Endometrial microvascular endothelial cells (primary cell): Measurements from ENCODE around the gene SHF. TPM values are rescaled to one million over a fixed set of nuclear protein-coding genes. Genes with fewer than 3 reads are reported as not detected.

Experiments used
- in situ Hi-C: cut with HindIII; loops from 2 replicates; pipeline ENCODE4 v1.10.0; 2017; ENCODE audit warnings: low sequenced_read_pairs, low pct_unique_long_range_greater_than_20kb; ENCODE audit errors: inconsistent ontology term
- total RNA-seq: library from RNA; depleted of rRNA; stranded (reverse); fragments of >200 nt; gene quantifications from one replicate; pipeline ENCODE4 v1.2.3, GENCODE V29; 2015; ENCODE audit errors: inconsistent ontology term

Gene SHF
- total RNA-seq, 1 donor from 2014 or later: not detected

DNA sequence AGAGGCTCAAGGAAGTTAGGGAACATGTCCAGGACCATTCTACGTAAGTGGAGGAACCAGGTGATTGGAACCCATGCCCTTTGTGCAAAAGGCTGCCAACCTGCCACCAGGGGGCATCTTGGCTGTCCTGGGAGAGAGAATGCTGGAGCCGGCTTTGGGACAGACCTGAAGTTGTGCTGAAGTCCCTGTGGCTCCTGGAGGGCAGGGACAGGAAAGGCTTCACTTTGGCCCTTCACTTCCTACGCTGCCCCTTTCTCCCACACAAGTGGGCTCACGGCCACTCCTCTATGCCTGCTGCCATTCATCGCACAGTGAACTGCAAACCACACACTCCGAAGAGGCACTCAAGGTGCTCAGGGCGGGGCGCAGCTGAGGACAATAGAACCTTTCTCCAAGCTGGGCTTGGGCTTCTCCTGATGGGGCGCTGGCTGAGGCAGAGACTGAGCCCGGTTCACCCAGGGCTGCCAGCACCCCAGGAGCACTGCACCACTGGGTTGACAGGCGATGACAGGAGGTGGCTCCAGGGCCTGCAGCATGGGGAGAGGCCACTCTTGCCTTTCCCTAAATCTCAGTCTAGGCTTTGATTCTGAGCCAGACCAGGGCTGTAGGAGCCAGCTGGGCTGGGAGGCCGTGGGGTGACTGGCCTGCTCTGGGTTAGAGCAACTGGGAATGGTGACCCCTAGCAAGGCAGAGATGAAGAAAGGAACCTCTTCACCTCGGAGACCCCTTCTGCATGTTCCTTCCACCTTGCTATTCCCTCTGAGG lies 8.4 kb downstream of the SHF start:
- in situ Hi-C loops: no loop called here

DNA sequence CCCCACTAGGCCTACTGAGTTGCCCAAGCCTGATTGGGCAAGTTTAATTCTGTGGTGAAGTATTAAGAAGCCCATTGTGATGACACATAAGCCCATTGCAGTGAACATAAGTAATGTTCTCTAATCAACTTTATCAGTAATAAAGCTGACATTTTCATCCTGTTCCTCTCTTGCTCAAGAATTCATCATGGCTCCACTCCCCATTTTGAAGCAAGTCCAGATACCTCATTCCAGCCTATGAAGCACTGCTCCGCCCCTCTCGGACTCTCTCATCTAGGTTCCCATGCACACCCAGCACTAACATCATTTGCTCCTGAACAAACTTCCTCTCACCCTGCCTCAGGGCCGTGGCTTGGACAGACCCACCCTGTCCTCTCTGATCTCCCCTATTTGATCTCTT lies 10.5 kb downstream of the SHF start:
- in situ Hi-C loops: no loop called here

DNA sequence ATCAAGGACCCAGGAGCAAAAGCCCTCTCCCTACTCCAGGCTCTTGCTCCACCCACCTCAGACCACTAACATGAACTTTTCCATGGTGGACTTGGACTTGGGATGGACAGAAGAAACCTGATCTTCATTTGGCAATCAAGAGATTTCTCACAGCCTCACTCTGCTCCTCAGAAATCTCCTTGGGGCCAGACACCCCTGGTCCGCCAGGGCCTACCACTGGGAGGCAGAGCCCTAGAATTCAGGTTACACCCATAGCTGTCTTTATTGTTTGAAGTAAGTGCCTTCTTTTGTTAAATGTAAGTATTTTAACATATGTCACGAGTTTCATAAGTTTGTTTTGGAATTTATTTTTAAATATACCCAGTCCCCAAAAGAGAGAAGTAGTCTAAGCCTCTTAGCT lies 13.2 kb downstream of the SHF start:
- in situ Hi-C loops: loop anchor here (25.0 kb wide), 1 partner anchor 238 kb away; a partner anchor contains a TSS

DNA sequence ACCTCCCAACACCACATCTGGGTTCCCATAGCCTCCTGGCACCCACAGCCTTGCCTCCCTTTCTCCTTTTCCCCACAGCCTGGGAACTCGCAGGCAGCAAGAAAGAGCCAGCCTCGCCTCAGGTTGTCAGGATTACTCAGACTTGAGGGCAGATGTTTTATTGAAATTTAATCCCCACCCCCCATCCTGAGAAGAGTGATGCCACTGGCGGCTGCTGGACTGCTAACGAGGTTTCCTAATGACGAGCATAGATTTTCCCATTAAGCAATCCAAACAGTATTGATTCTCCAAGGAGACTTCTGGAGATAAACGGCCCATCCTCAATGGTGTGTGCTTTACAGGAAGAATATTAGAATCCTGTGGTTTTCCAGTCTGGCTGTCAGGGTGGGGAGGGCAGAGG lies 13.7 kb downstream of the SHF start:
- in situ Hi-C loops: loop anchor here (25.0 kb wide), 1 partner anchor 238 kb away; a partner anchor contains a TSS

DNA sequence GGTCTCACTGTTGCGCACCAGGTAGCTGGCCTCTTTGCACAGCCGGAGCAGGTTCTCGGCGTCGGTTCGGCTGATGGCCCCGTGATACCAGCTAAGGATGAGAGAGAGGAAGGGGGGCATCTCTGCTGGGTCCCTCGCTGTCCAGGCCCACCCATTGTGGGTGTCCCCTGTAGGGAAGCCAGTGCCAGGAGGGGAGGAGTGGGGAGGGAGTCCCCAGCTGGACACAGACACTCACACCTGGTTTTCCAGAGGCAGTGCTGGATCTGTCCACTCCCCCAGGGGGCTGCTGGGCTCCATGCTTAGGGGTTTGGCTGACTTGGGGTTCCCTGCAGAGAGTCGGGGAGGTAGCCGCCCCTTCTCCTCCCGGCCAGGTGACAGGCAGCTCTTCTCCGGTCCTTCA lies 15.9 kb downstream of the SHF start:
- in situ Hi-C loops: loop anchor here (25.0 kb wide), 1 partner anchor 240 kb away; a partner anchor contains a TSS

DNA sequence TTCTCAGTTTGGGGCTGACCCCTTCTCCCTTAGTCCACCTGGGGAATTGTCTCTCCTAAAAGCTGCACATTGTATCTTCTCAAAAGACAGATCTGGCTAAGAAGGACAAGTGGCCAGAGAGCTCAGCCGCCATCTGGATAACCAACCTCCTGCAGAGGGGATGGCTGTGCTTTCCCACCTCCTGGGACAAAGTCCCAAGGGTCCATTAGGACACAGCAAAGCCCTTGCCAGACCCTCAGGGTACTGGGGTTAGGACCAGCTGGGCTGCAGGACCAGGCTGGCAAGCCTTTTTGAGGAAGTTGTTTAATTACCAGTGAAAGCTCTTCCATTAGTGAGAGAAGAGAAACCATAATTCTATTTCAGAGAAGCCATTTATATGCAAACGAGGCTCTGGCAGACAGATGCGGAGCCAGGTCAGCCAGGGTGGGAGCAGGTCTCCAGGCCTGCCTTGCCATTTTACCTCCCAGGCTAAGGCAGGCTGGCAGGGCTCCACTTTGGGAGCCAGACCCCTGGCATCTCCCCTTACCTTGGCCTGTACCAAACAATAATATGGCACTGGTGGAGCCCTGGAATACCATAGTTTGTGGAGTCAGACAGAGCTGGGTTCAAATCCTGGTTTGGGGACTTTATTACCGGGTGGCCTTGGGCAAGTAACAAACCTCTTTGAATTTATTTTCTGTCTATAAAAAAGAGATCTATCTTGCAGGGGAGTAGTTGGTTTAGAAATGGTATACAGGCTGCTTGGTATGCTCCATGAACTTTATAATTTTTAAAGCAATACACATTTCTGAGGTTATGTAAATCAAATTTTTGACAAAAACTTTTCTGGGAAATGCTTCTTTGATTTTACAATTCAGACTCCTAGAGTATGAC lies 17.9 kb downstream of the SHF start:
- in situ Hi-C loops: loop anchor here (25.0 kb wide), 1 partner anchor 242 kb away; a partner anchor contains a TSS

DNA sequence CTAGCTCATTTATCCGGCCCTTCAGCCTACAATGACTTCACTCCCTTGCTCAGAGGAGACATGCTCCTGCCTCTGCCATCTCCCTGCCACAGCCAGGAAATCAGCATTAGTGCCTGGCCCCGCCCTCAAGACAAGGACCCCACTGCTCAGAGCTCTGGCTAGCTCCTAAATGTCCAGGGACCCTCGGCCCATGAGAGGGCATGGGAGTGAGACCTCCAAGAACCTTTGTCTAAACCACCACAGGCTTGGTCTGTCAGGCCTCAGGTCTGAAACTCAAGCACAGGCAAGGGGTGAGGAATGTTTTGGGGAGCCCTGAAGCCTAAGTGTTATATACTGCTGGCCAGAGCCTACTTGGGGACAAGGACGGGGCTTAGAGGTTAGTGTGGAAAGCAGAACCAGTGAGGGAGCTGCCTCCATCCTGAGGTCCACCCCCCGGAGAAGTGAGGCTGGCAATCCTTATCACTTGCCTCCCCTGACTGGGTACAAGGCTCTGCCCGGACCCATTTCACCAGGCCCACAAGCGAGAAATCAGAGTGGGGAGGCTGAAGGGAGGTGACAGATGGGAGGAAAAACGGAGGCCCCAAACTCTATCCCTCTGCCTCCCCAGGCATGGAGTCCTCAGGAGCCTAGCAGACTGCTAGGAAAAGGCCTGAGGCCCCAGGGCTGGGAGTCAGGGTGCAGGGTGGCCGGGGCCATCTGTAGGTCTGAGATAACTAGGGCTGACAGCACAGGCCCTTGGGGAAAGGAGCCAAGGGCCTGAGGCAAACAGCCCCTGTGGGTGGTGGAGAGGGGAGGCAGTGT lies 18.8 kb downstream of the SHF start:
- in situ Hi-C loops: loop anchor here (25.0 kb wide), 1 partner anchor 243 kb away; a partner anchor contains a TSS

DNA sequence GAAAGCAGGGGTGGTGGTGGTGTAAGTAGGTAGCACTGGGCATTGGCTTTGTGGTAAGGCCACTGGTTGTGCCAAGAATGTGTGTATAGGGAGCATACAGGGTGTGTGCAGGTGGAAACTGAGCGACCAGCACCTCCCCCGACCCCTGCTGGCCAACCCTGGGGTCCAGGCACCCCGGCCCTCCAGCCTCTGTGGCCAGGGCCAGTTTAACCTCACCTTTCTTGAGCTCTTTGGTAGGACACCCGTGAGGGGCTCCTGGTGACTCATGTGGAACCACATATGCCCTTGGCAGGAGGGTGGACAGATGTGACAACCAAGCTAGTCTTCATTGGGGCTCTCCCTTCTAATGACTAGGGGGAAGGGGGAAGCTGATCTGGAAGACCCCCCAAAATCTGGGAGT lies 19.5 kb downstream of the SHF start:
- in situ Hi-C loops: loop anchor here (25.0 kb wide), 1 partner anchor 244 kb away; a partner anchor contains a TSS

DNA sequence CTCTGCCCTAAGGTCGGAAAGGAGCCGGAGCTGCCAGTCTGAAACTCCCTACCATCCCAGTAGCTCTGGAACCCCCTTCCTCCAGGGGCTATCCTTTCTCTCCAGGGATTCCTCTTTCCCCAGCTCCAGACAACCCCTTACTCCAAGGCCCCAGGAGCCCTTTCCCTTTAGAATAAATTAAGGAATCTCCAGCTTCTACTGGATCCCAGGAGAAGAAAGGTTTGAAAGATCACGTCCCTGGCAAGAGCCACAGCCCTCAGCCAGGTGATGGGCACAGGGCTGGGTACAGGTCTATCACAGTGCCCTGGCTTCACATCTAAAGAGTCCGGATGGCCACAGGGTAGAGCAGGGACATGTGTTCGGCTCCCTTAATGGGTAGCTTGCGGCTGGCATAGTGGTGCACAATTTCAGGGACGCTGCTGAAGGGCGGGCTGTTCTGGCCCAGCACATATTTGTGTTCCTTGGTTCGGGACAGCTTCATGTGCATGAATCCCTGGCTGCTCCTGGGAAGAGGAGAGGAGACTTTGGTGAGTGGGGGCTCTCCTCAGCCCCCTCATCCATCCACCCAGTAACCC lies 20.0 kb downstream of the SHF start:
- in situ Hi-C loops: loop anchor here (25.0 kb wide), 1 partner anchor 245 kb away; a partner anchor contains a TSS

DNA sequence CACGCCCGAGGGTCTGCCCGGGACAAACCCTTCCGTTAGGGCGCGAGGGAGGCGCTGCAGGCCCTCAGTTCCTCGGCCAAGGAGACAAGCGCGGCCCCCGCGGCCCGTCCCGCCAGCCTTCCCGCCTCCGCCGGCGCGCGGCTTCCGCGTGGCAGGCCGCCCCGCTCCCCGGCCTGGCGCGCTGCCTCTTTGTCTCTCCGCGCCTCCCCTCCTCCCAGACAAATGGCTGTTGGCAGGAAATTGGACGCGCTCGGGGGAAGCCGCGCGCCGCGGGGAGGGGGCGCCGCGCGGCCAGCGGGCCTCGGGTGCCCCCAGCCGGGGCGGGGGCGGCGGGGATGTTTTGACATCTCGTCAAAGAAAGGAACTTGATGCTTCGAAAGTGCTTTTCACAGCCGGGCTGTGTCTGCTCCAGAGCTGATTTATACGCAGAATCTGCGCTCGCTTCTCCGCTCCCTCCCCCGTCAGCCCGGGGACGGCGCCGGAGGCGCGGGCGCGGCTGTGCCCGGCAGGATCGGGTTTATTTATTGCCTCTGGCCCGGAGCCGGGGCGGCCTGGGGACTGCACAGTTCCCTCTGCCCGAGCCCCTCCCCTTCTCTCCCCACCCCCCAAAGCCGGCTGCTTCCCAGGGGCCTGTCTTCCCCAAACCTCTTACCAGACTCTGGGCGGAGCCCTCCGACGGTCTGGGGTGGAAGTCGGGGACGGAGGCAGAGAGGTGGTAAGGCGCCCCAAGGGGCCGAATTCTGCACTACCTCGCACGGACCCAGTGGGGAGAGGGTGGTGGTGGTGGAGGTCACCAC lies 20.7 kb downstream of the SHF start:
- in situ Hi-C loops: loop anchor here (25.0 kb wide), 1 partner anchor 245 kb away; a partner anchor contains a TSS

DNA sequence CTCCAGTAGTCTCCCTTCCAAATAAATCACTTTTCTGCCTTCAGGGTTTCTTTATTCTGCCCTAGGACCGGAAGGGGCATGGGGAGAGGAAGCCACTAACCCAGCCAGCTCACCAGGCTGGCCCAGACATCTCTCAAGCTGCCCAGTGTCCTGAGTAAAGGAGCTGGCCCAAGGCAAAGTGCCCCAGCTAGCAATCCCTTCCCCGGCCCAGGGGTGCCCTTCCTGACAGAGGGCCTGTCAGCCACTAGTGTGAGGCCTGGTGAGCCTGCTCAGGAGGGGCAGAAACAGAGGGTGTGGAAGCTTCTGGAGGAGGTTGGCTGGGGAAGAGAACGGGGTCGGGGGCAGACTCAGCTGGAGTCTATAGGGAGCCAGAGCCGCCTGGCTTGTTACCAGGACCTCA lies 22.2 kb downstream of the SHF start:
- in situ Hi-C loops: loop anchor here (25.0 kb wide), 1 partner anchor 247 kb away; a partner anchor contains a TSS

DNA sequence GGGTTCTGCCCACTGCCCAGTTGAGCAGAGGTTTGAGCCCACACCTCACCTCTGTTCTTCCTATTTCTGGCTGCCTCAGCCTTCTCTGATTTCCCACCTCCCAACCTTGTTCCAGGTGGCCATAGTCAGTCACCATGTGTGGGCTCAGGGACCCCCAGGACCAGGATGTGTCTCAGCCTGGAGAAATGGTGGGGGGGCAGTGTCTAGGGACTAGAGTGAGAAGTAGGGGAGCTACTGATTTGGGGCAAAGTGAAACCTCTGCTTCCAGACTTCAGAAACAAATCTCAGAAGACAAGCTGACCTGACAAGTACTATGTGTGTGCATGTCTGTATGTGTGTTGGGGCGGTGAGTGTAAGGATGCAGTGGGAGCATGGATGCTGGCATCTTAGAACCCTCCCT lies 22.9 kb downstream of the SHF start:
- in situ Hi-C loops: loop anchor here (25.0 kb wide), 1 partner anchor 247 kb away; a partner anchor contains a TSS

DNA sequence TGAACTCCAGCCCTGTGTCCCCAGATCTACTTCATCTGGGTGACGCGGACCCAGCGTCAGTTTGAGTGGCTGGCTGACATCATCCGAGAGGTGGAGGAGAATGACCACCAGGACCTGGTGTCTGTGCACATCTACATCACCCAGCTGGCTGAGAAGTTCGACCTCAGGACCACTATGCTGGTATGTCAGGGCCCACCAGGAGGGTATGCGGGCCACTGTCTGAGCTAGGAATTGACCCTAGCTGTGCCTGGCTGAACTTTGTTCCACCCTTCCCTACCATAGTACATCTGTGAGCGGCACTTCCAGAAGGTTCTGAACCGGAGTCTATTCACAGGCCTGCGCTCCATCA lies 24.3 kb downstream of the SHF start:
- in situ Hi-C loops: loop anchor here (25.0 kb wide), 1 partner anchor 249 kb away; a partner anchor contains a TSS

DNA sequence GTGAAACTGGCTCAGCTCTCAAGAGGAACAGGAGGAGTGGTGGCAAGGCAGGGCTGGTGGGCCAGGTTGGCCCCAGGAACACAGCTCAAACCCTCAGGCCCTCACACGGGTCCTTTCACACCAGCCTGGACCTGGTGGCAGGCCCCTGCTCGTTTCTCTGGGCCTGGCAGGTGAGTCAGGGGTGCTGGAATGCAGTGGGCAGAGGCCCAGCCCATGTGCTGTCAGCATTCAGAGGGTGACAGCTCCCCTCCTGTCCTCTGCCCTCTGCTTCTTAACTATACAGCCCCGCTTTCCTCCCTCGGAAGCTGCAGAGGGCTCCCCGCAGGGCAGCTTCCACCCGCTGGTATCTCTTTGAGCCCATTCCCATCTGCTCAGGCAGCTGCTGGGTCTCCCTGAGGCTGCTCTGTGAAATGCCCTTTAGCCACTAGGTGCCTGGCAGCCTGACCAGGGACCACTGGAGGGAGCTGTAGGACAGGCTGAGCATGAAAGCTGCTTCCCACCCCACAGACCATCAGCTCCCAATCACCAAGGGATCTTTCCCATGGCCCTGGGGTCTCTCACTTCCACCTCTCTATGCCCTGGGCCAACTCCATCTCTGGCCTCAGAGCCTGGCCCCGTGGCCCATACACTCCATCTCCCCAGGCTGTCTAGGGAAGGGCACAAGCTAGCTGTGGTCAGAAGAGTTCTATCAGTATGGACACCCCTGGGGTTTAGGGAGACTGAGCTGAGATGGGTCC lies 24.8 kb downstream of the SHF start:
- in situ Hi-C loops: loop anchor here (25.0 kb wide), 1 partner anchor 249 kb away; a partner anchor contains a TSS

DNA sequence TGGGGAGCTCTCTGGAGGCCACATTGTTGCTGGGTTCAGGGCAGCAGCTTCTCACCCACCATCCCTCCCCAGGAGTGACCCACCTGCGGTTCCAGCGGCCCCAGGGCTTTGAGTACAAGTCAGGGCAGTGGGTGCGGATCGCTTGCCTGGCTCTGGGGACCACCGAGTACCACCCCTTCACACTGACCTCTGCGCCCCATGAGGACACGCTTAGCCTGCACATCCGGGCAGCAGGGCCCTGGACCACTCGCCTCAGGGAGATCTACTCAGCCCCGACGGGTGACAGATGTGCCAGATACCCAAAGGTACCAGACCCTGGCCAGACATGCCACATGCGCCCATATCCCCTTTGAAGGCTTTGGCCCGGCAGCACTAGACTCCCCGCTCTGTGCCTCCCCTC lies 26.1 kb downstream of the SHF start:
- in situ Hi-C loops: loop anchor here (25.0 kb wide), 1 partner anchor 251 kb away; a partner anchor contains a TSS

DNA sequence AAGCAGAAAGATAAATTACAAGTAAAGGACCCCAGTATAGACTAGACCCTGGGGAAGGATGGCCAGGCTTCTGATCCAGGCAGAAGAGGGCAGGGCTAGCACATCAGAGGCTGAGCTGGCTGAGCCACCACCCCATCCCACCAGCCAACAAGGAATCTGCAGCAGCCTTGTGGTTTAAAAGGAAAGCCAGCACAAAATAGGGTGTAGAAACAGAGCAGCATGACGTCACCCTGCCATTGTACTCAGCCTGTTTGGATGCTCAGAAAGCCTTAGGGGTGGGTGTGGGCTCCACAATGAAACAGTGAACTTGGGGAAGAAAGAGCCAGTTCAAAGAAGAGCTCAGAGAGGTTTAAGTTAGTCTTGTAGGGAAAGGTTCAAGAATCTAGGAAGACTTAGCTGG lies 29.8 kb downstream of the SHF start:
- in situ Hi-C loops: loop anchor here (25.0 kb wide), 1 partner anchor 254 kb away; a partner anchor contains a TSS
